Right kidney (tissue), 1 donor: Measurements from ENCODE around the gene RNF212B.
"Not testable (repeated sequence)": the region's sequence is repeated elsewhere in the genome, so short reads cannot be mapped to it uniquely, and the experiment has no call there.

ENCODE experiments used
- DNase-seq: peaks from one replicate; pipeline ENCODE4 v3.0.0-alpha.2; 2016

The RNF212B gene

DNA sequence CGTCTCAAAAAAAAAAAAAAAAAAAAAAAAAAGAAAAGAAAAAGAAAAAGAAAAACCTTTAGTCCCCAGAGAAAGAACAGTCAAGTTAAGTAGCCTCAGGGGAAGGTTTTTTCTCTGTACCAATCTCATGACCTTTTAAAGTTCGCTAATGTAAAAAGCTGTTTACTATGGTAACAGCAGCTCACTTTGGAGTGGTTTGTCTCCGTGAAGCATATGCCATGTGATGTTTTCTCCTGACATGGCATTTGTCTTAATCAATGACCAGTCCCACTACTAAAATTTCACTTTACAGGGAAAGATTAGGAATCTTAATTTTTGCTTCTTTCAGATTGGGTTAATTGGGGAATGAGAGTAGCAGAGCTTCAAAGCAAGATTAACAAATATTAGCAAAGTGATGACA lies 4.3 kb downstream of the RNF212B start:
- DNase-seq, result no peak

DNA sequence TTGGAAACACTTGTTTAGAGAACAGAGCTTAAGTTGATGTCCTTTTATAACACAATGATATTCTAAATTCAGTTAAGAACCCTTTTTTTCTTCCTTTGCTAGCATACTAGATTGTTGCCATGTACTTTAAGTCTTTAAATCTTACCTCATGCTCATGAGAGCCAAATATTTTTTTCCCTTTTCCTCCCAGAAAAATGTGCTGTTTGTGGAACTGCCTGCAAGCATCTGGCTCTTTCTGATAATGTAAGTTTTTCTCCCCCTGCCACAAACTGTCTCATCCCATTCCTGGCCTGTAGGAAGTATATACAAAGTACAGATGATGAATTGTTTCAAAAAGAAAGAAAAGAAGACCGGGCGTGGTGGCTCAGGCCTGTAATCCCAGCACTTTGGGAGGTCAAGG lies 5.3 kb downstream of the RNF212B start:
- no peak for DNase-seq

DNA sequence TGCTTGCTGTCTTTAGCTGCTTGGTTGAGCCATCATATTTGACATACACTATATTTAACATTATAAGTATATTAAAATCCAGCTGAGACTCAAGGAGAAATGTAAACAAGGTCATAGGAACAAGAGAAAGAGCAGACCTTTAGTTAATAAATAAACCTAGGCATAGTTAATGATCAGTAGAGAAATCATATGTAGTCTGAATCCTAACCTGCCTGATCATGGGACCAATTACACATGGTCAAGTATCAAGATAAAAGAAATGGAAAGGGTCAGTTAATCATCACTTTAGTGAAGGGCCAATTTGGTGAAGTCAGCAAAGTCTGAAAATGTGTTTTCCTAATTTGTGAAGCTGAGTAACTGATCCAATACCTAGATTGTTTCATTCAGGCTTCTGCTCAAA lies 7.5 kb downstream of the RNF212B start:
- DNase-seq, result no peak

DNA sequence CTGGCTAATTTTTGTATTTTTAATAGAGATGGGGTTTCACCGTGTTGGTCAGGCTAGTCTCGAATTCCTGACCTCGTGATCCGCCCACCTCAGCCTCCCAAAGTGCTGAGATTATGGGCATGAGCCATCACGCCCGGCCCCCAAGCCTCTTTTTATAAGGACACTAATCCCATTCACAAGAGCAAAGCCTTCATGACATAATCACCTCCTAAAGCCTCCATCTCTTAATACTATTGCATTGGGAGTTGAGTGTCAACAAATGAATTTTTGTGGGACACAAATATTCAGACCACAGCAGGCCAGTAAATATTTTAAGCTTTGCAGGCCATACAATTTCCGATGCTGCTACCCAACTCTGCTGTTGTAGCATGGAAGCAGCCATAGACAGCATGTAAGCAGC lies 10.9 kb downstream of the RNF212B start:
- no peak for DNase-seq

DNA sequence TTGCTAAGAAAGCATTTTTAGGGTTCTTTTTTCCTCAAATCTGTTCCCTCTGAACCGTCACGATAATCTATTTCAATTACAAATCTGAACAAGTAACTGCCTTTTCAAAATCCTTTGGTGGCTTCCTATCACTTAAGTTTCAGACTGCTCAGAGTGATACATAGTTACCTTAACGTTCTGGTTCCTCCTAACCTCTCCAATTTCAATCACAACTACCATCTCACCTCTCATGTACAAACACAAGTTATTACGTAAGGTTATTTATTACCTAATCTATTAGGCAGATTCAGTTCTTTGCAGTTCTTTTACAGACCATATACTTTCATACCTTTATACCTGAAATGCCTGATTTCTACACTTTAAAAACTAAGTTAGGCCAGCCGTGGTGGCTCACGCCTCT lies 12.1 kb downstream of the RNF212B start:
- DNase-seq, result no peak

DNA sequence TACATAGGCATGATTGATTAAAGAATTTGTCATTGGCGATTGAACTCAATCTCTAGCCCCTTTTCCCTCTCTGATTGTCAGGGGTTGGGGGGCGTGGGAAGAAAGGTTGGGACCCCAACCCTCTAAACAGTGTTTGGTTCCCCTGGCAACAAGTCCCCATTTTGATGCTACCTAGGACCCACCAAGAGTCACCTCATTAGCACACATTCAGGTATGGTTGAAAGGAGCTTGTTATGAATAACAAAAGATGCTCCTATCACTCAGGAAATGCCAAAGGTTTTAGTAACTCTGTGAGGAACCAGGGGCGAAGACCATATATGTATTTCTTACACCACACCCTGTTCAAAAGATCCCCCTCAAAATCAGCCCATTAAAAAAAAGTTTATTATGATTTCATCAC lies 14.3 kb downstream of the RNF212B start:
- DNase-seq, result no peak

DNA sequence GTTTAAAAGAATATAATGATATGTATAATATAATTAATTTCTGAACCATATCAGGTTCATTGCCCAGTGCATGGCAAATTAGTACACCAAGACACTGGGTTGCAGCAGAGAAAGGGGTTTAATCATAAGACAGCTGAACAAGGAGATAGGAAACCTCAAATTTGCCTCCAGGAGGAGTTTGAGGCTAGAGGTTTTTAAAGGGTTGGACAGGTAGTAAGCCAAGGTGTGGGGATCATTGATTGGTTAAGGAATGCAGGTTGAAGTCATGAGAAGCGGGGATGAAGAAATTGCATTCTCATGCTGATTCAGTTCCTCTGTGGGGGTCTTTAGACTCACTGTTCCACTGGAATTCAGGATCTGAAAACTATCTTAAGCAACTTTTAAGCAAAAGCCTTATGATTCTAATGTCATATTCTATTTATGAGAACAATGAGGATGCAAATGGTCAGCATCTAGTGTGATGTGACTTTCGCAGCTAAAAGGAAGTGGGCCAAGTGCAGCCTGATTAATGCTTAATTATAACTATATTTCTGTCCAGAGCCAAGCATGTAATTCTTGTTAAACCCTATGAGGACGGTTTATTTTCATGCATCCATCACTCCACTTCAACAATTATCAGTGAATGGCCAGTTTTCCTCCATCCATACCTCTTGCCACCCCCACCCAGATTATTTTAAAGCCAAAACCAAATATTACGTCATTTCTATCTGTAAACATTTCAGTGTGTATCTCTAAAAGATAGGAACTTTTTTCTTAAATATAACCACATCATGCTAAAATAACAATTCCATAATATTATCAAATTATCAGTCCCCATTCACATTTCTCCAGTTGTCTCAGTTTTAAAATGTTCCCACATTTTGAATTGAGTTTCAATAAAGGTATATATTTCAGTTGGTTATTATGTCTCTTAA lies 14.9 kb downstream of the RNF212B start:
- no peak for DNase-seq

DNA sequence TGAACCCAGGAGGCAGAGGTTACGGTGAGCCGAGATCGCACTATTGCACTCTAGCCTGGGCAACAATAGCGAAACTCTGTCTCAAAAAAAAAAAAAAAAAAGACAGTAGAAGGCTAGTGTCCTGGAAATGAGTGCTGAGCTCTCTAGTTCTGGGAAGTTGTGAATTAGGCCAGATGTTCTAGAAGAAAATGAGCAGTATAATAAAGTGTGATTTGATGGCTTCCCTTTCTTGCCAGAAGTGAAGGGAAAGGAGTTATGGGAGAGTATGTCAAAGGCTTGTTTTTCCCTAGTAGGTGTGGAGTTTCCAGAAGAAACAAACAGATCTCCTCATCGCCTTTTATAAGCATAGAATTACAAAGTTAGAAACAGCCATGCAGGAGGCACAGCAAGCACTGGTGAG lies 20.5 kb downstream of the RNF212B start:
- DNase-seq, result no peak

DNA sequence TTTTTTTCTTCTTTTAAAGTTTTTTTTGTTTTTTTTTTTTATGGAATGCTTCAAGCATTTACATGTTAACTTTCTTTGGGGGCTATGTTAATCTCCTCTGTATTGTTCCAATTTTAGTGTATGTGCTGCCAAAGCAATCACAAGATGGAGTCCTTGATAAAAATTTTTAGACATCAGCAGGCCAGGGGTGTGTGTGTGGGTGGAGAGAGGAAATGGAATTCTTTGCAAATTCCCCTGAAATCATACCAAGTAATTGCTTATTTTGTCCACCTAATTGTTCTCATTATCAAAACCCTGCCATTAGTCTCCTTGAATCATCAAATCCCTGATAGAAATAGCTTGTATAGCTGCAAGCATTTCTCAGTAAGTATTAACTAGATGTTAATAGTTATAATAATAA lies 21.7 kb downstream of the RNF212B start:
- DNase-seq, result no peak

DNA sequence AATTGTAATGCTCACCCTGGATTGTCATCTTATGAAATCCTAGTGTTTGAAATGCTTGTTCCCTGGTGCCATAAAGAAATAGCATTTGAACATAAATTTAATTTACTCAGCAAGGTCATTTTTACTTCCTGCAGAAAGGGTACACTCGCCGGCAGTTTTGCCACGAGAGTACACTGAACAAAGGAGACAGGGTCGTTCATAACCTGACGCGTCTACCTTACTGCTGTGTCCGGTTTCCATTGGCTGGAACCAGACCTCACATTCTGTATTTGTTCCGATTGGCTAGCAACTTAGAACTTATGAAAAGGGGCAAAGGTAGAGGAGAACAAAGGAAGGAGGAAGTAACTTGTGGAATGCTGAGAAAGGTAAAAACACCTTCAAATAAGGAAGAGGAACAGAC lies 23.1 kb downstream of the RNF212B start:
- not testable (repeated sequence) for DNase-seq

DNA sequence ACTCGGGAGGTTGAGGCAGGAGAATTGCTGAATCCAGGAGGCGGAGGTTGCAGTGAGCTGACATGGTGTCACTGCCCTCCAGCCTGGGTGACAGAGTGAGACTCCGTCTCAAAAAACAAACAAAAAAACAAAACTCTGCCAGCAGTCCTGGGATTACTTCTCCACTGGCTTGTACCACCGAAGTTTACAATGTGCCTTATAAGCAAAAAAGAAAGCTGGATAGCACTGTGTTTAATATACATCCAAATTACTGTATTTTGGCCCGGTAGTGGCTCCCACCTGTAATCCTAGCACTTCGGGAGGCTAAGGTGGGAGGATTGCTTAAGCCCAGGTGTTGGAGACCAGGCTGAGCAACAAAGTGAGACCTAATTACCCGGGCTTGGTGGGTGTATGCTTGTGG lies 31.5 kb downstream of the RNF212B start:
- DNase-seq, result no peak

DNA sequence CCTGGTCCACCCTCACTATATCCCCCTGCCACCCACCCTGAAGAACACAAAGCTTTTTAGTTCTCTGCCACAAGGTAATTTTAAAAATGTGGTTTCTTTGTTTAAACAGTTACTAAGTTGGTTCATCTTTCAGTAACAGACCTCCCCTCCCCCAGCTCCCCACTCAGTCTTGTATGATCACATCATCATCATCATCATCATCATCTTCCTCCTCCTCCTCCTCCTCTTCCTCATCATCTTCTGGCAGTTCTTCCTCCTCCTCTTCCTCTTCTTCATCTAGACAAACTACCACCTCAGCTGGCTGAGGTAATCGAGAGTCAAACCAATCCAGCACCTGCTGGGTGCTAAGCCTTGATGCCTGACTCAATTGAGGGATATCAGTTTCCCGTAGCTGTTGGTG lies 37.7 kb downstream of the RNF212B start:
- DNase-seq, result no peak

DNA sequence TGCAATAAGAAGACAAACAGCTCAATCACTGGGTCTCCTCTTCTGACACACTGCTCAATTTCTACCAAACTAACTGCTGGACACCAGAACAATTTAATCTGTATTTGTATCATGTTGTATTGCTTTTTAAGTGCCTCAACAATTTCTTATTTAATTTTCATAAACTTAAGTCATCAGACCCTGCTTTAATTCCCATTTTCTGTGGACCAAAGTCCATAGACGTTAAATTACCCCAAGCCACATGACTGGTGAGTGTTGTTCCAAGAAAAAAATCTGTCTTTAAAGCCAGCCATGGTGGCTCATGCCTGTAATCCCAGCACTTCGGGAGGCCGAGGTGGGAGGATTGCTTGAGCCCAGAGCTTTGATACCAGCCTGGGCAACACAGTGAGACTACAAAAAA lies 39.5 kb downstream of the RNF212B start:
- no peak for DNase-seq

DNA sequence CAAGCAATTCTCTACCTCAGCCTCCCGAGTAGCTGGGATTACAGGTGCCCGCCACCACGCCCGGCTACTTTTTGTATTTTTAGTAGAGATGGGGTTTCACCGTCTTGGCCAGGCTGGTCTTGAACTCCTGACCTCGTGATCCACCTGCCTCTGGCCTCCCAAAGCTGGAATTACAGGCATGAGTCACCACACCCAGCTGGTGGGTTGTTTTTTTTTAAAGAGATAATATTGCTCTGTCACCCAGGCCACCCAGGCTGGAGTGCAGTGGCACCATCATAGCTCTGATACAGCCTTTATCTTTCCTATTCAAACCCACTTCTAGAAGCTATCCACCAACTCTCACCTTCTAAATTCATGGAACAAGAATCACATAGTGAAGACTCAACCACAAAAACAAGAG lies 40.2 kb downstream of the RNF212B start:
- DNase-seq, result not testable (repeated sequence)

DNA sequence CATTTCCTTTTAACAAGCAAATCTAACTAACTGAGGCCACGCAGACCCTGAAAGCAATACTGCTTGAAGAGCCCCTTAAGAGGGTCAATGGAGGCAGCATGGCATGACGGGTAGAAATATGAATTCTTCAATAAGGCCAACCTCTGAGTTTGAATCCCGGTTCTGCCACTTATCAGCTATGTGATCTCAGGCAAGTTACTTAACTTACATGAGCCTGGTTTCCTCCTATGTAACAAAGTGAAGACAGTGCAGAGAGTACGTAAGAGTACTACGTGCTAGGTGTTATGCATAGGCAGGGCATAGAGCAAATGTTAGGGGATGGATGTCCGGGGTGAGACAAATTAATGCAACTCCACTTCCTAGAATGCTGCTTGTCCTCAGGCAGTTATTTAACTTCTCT lies 43.5 kb downstream of the RNF212B start:
- DNase-seq, result no peak

DNA sequence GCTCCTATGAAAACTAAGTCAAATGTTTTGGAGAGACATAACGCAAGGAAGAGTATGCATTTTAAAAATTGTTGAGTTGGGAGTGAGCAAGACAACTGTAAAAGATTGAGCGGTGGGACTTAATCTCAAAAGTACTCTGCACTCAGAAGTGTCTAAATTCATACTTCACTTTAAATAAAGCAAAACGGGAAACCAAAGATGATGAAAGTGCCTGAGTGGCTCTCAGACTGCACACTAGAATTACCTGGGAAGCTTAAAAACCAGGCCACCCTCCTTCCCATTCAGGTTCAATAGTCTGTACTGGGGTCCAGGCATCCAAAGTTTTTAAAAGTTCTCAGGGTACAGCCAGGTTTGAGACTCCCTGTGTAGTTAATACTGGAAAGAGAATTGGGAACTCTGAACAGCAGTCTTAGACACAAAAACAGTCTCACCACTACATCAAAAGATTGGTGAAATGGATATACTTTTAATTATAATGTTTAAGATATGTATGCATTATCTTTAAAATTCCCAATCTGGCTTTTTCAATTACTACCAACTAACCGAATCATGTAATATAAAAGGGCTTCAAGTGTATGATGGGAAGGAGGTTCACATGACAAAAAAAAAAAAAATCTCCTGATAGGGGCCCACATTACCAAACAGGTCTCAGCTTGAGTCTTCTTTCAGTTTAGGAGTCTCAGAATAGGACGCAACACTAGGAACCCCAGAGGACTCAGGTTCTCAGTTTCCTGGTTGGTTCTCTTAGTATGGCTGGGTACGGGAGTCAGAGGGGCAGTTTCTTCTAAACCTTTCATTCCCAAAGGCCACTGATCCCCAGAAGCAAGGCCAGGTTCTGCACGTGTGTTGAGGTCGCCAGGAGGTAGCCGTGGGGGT lies 47.2 kb downstream of the RNF212B start:
- DNase-seq, result no peak

DNA sequence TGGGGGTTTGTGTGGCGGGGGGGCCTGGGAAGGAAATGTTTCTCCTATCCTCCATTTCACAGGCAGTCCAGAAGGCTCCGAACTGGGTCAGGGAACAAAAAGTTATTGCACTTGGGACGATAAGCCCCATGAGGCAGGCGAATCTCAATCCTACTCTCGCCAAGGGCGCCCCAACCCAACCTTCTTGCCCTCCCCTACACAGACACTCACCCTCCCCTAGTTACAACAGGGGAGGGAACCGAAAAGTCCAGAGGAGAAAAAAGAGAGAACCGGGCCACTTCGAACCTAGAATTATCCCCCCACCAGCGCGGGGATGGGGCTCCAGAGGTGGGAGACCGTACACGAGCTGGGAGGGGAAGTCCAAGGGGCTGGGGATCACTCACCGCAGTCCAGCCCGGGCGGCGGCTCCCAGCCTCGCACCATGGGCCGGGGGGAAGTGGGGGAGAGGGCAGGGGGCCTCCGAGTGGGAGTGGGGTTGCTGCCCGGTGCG lies 47.8 kb downstream of the RNF212B start:
- DNase-seq, result peak; percentile 67

DNA sequence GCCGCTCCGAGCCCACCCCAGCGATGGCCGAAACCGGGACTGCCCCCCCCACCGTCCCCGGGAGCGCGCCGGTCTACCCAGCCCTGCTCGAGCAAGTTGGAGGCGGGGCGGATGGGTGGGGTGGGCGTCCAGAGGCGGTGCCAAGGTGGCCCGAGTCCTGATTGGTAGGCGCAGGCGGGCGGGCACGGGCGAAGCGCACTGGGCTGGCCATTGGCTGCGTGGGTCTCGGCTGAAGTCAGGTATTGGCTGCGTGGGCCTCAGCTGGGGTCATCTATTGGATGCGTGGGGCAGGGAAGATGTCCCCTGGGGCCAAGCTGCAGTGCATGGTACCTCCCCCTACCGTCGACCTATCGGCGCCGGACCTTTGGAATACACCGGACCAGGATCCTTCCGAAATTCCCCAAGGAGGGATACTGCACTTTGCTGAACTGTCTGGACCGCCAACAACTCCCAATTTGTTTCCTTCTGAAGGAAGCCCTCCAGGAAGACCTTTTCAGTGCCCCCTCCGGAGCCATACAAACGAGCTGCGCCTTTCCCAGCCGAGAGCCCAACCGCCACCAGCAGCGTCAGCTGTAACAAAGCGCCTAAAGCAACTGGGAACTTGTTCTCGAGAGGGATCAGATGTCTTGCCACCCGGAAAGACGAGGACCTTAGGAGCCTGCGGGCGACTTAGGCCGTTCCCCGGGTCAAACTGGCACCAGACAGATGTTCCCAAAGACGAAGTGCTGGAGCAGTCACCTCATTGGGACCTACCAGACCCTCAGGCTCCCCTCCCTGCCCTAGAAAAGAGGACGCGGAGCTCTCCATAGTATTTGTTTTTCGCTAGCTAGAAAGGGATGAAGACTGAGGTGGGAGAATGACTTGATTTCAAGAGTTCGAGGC lies 48.5 kb downstream of the RNF212B start, which contains the start of gene HOMEZ:
Gene HOMEZ (minus strand): TSS at position 113 of the 882 bp plus-strand sequence. CDS start 180 bp downstream, outside the sequence.
- peak; percentile 93 for DNase-seq

DNA sequence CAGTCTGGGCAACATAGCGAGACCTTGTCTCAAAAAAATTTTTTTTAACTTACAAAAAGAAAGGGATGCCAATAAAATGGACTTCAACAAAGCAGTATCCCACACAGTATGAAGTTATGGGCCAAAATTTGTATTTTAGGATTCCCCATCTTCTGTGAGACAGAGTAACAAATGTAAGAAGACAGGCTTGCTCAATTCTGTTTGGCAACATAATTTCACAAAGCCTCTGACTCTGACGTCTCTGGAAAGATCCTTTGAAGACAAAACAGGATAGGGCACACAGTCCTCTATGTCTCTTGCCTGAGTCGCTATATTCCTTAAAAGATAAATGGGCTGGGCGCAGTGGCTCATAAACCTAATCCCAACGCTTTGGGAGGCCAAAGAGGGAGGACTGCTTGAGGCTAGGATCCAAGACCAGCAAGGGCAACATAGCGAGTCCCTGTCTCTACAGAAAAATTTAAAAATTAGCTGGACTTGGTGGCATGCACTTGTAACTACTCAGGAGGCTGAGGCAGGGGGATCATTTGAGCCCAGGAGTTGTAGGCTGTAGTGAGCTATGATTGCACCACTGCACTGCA lies 49.3 kb downstream of the RNF212B start:
- DNase-seq, result no peak

DNA sequence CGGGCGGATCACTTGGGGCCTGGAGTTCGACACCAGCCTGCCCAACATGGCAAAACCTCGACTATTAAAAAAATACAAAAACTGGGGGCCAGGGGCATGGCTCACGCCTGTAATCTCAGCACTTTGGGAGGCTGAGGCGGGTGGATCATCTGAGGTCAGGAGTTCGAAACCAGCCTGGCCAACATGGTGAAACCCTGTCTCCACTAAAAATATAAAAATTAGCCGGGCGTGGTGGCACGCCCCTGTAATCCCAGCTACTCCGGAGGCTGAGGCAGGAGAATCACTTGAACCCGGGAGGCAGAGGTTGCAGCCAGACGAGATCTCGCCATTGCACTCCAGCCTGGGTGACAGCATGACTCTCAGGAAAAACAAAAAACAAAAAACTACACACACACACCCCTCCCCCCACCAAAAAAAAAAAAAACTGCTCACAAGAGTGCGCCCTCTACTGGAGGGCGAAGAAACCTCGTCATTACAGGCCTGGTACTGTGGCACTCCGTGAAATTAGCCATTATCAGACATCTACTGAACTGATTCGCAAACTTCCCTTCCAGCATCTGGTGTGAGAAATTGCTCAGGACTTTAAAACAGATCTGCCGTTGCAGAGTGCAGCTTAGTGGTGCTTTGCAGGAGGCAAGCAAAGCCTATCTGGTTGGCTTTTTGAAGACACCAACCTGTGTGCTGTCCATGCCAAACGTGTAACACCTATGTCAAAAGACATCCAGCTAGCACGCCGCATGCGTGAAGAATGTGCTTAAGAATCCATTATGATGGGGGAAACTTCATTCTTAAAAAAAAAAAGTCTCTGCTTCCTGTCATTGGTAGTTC lies 57.2 kb downstream of the RNF212B start:
- DNase-seq, result peak; percentile 52
